Stimulated activated CD8-positive, alpha-beta memory T cell treated with anti-CD3 and anti-CD28 coated beads, Interleukin-4, amount 100 ng/mL, for 1 hour (primary cell): Measurements from ENCODE around the gene ST8SIA6.

ENCODE experiments used
- DNase-seq, 2 donors: peaks; one replicate each; pipeline ENCODE4 v3.0.0-alpha.2; 2020; ENCODE audit warnings: low read depth in 2 of 2, low spot score in 1 of 2

Gene ST8SIA6

DNA sequence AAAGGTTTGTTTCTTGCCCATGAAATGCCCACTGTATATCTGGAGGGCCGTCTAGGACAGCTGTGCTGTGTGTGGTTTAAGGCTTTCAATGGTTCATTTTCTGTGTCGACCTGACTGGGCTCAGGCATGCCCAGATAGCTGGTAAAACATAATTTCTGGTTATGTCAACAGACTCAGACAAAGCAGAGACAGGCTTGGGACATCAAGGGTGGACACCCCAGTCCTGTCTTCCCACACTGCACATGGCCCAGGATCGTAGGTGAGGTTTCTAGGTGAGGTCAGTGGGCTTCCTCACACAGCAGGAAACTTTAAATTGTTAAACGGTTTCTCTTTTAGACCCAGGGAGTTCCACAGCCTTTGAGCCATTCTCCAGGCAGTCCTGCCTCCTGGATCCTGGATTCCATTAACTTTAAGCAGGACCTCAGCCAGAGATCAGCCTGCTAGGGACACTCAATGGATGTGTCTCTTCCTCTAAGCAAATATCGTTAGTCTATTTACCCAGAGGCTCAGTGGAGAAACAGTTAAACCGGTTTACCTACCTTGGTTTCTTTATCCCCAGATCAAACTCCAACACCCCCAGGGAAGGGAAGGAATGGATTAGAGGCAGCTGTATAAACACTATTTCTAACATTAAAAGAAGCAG, 66.4 kb downstream of the ST8SIA6 start:
- no peak for DNase-seq

DNA sequence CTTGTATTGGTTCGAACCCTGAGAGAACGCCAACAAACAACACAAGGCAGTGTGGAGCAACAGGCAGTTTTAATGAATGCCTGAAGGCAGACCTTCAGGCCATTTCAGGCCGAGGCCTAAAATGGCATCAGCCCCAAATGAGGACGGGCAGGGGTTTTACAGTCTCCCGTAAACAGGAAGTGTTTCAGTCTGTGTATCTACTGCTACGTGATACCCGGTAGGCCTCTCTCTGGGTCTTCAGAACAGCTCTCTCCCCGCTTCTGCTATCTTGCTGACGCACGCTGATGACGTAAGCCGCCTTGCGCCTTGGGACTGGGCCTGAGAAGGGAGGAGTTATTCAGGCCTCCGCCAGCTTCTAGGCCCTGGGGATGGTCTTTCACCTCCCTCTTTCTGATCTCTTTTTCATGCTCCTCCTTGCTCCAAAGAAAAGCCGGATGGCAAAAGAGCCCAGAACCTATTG, 67.7 kb downstream of the ST8SIA6 start:
- DNase-seq: no peak

DNA sequence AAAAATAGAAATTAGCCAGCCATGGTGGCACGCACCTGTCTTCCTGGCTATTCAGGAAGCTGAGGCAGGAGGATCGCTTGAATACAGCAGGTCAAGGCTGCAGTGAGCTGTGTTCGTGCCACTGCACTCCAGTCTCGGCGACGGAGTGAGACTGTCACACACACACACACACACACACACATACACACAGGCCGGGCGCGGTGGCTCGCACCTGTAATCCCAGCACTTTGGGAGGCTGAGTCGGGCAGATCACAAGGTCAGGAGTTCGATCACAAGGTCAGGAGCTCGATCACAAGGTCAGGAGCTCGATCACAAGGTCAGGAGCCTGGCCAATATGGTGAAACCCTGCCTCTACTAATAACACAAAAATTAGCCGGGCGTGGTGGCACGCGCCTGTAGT, 68.4 kb downstream of the ST8SIA6 start:
- DNase-seq: no peak

DNA sequence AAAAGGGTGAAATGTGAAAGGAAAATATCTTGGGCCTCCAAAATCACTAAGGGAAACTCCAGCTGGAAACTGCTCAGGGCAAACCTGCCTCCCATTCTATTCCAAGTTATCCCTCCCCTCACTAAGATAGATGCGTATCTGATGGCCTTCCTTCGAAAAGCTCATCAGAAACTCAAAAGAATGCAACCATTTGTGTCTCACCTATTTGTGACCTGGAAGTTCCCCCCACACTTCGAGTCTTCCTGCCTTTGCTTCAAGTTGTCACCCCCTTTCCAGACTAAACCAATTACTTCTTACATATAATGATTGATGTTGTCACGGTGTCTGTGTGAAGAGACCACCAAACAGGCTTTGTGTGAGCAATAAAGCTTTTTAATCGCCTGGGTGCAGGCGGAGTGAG, 69.3 kb downstream of the ST8SIA6 start:
- no peak for DNase-seq

GRCh38 chr10:17383801-17384555, 70.4 kb downstream of the ST8SIA6 start:
- no peak for DNase-seq

- no peak for DNase-seq
These were observed 72.8 kb downstream of the ST8SIA6 start for GRCh38 chr10:17381502-17382142.

DNA sequence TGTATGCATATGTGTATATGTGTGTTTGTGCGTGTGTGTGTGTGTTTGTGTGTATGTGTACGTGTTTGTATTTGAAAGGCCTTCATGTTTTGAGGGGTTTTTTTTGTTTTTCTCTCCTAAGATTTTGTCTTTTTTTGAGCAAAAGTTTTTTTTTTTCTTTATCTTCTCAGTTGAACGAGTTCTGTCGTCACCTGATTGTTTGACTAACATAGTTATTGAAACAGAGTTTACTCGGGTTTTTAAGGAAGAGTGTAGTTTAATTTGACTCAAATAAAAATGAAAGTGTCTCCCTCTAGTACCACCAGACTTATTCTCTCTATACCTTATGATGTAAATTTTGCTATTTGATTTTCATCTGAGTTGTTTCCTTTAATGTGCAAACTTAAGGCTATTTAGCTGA, 73.5 kb downstream of the ST8SIA6 start:
- no peak for DNase-seq

GRCh38 chr10:17380016-17380415, 74.4 kb downstream of the ST8SIA6 start:
- DNase-seq: no peak

DNA sequence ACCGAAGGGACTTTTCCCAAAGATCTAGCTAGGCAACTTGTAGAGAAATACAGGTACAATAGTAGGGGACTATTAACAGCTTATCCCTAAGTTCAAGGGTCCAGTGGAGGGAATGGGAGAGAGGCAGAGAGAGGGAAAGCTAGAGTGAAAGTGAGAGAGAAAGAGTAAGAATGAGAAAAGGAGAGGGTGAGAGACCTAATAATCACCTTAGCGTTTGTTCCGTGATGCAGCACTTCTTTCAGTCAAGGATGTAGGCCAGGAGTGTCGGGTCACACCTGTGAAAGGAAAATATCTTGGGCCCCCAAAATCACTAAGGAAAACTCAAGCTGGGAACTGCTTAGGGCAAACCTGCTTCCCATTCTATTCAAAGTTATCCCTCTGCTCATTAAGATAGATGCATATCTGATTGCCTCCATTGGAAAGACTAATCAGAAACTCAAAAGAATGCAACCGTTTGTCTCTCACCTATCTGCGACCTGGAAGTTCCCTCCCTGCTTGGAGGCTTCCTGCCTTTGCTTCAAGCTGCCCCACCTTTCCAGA, 75.2 kb downstream of the ST8SIA6 start:
- DNase-seq: no peak

DNA sequence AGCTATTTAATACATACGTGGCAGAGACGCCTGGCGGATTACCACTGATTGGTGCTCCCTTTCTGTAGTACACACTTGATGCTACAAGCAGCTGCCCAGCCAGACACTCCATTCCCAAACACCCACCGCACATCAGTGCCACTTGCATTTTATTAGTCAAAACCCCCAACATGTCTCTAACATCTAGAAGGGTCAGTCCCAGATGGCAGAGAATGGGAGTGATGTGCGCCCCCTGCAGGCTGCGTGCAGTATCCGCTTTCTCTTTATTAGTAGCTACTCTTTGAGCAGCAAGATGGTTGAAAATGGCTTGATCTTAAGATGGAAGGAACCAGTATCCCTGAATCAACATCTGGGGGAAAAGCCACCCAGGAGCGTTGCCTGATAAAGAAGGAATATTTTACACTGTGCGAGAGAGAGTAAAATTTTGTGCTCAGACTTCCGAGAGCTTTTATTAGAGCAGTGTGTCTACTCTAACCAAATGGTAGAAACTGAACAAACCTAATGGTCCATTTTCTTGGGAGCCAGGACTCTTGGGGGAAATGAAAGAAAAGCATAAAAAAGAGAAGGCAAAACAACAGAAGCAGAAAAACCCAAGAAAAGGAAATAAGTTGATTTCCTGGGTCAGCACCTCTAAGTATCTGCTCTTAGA, 78.3 kb downstream of the ST8SIA6 start:
- DNase-seq: no peak

DNA sequence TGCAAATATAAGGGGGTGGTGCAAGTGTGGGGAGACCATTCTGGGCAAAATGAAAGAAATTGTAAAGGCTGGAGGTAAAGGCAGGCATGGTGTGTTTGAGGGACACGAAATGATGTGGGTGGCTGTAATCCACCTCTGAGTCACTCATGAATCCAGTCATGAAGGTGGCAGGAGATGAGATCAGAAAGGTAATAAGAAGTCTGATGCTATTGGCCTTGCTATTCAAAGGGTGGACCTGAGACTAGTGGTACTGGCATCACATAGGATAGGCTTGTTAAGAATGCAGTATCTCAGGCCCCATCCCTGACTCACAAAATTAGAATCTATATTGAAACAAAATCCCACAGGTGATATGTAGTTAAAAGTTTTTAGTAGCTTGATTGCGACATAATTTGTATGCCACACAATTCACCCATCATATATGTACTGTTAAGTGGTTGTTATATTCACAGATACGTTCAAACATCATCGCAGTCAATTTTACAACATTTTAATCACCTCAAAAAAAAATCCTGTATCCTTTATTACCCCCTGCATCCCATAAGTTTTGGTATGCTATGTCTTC, 85.6 kb downstream of the ST8SIA6 start:
- DNase-seq: no peak

GRCh38 chr10:17366705-17367104, 87.7 kb downstream of the ST8SIA6 start:
- no peak for DNase-seq

GRCh38 chr10:17365402-17365801, 89.0 kb downstream of the ST8SIA6 start:
- DNase-seq: no peak

DNA sequence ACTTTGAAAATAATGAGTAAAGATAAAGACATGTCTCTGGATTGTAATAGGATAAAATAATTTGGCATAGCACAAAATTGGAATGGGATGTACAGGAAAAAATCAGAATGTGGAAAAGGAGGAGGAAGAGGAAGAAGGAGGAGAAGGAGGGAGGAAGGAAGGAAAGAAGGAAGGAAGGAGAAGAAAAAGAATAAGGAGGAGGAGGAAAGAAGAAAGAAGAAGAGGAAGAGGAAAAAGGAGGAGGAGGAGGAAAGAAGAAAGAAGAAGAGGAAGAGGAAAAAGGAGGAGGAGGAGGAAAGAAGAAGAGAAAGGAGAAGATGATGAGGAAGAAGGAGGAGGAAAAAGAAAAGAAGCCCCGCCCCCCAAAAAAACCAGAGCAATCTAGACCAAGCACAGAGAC, 95.9 kb downstream of the ST8SIA6 start:
- DNase-seq: no peak

DNA sequence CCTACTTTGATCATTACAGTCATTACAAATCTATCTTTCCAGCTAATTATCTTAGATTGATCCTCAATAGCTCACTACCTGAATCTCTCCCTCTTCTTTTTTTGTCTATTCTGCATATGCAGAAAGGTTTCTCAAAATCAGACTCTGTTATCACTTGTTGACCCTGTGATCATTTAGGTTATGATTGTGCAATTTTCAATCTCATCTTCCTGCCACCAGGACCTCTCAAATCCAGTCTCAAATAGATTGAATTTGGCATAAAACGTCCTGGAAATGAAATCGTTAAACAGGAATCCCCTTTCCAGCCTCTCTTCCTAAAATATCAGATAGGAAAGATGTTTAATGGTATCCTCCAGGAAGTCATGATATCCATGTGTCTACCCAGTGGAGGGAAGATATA, 96.6 kb downstream of the ST8SIA6 start:
- DNase-seq: no peak

DNA sequence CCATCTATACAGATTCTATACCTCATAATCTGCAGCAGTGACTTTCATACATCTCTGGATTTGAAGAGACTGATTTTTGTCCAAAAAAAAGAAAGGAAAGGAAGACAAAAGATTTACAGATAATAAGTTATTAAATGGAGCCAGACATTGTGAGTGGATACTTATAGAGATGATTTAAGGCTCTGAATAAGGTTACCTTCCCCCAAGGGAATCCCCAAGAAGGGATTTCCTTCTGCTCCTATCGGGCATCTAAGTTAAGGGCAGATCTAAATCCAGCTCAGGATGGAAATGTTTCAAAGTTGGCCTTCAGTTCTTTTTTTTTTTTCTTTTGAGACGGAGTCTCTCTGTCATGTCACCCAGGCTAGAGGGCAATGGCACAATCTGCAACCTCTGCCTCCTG, 97.6 kb downstream of the ST8SIA6 start:
- DNase-seq: no peak

DNA sequence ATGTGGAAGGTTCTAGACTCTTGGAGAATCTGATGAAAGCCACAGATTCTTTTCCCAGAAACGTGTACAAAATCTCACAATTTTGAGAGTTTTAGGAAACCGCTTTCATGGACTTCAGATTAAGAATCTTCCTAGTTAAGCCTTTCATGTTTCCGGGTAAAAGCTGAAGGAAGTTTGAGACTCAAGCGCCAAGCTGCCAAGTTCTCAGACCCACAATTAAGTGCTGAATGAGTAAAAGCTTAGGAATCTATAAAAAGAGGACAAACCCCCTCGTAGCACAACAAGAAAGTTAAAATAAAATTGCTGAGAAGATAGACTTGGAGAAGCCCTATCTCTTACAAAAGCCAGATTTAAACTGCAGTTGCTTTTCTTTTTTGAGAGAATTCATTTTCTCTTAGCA, 99.6 kb downstream of the ST8SIA6 start:
- no peak for DNase-seq

- DNase-seq: no peak
These were observed 100.7 kb downstream of the ST8SIA6 start for GRCh38 chr10:17353568-17354300.

DNA sequence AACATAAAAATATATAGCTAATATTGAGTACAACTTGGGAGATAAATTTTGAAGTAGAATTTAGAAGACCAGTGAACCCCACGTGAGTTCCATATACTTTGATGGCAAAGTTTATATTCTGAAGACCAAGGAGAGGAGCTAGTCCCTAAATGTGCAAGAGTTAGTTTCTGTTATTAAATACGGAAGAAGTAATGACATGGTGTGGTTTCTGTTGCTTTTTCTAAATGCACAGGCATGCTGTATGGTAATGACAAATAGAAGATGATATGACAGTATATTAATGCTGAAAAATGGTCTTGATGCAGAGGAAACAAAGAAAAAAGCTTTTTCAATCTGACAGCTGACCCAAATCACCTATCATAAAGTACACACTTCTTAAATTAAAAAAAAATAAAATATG, 101.8 kb downstream of the ST8SIA6 start:
- no peak for DNase-seq

GRCh38 chr10:17351506-17351905, 102.9 kb downstream of the ST8SIA6 start:
- no peak for DNase-seq

DNA sequence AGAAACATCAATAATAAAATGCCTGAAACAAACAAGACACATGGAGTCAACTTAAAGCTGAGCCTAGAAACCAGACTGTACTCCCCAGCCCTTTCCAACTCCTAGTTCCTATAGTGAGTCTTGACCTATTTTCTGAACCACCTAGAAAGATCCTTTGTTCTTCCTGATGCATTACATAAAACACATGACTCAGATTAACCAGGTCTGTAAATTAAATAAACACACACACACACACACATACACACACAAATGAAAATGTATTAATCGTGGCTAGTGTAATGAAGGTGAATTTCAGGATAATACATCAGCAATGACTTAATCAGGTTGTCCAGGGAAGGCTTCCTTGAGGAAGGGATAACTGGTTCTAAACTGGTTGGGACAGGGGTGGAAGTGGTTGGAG, 104.7 kb downstream of the ST8SIA6 start:
- no peak for DNase-seq
